Transverse colon (tissue), 4 donors: ENCODE measurements around the gene OR2AJ1.

Experiments used
- CTCF ChIP-seq, 5 experiments: fragments of 200-600 bp in 3 of 5; fragments of 450-650 bp in 2 of 5; sonication (generic) in 3 of 5; IDR thresholded peaks; 1 replicate in 2 of 5; 2 replicates in 3 of 5; pipeline ENCODE4 v1.5.1; 2016 to 2017; ENCODE audit warnings: antibody characterized with exemption in 5 of 5, inconsistent platforms in 3 of 5, mild to moderate bottlenecking in 2 of 5, moderate library complexity in 1 of 5
- EP300 ChIP-seq: sonication (generic); formaldehyde crosslinking; IDR thresholded peaks from one replicate; pipeline ENCODE4 v1.6.1; 2017; ENCODE audit warnings: antibody characterized with exemption, low read depth
- POLR2A ChIP-seq: fragments of 450-650 bp; IDR thresholded peaks from one replicate; pipeline ENCODE4 v1.6.1; 2016; ENCODE audit warnings: antibody characterized with exemption, mild to moderate bottlenecking, moderate library complexity
- POLR2AphosphoS5 ChIP-seq, 3 donors: sonication (generic); formaldehyde crosslinking; IDR thresholded peaks; one replicate each; pipeline ENCODE4 v1.6.1; 2016; ENCODE audit warnings: antibody characterized with exemption in 3 of 3

GRCh38 chr1:247961791-247962190 is 37.1 kb downstream of the OR2AJ1 start:
- TF ChIP-seq CTCF (IDR thresholded peaks at IDR 0.05) (no peak), EP300 (no peak), POLR2AphosphoS5 (IDR thresholded peaks at IDR 0.05) (no peak), POLR2A (no peak)
